ENCODE data around the gene TPRG1L.

The TPRG1L gene

DNA sequence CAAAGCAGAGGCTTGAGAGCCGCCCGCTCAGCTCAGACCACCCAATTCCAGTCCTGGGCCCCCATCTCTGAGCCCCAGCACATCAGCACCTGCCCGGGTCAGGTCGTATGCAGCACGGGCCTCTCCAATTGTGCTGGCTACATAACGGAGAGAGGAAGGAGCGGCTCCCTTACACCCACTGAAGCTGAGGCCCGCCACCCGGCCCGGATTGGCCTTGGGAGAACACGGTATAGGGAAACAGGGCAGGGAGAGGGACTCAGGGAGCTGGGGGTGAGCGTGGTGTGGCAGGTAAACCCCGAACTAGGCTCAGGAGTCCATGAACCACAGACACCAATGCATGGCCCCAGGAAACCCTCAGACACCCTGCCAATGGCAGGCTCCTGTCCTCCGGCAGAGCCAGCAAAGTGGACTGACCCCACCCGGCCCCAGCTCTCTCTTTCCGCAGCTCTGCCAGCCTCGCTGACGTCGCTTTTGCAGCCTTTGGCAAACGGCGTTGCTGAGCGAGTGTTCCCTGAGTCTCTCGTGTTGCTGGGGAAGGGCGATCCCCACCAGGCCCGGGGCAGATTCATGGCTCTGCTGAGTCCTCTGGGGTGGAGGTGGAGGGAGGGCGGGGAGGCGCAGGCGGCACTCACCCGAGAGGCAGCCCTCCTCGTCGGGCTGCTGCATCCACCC, 30.0 kb upstream of the TPRG1L start:
- no peak for DNase-seq

DNA sequence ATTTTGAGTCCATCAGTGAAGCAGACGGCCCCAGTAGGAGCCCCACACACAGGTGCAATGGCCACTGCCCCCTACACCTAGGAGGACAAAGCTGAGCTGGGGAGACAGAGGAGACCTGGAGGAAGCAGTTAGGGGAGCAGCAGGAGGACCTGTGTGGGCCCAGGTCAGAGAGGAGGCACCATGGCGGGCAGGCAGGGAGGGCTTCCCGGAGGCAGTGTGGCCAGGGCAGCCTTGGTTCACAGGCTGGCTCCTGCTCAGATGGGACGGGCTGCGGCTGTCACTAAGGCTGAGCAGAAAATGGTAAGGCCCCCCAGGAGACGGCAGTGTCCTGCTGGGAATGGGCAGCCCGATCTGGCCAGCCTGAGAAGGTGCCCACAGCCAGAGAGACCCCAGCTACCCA, 28.9 kb upstream of the TPRG1L start:
- DNase-seq: no peak

DNA sequence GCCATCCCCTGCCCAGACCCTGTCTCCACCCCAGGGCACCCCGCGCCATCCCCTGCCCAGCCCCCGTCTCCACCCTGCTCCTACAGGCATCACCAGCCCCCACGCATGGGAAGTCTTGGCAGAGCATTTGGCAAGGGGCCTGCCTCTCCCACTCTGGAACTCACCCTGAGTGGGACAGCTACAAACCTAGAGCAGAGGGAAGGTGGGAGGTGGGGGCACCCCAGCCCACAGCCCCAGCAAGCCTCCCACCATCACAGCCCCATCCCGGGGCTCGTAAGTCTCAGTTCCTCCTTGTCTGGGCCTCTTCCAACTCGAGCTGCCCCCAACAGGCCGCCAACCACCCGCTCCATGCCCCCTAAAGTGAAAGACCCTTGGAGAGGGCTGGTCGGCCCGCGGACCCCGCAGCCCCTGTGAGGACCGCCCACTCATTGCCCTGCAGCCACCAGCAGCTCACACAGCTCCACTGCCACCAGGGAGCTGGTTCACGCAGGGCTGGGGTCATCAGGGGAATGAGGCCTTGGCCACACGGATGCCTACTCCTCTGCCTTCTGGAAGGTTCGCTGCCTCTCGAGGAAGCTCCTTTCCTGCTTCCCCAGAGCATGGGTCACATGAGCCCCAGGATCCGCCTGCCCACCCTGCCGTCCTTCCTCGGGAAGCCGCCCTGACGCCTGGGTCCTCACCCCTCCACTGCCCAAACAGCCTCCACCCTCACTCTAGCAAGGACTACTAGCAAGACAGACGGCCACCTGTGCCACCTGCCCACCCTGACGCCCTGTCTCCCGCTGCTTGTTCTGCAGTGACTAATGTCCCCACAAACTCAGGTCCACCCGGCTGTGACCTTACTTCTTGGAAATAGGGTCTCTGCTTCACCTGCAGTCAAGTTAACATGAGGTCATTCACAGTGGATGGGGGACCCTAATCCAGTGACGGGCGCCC, 27.9 kb upstream of the TPRG1L start:
- DNase-seq: no peak

DNA sequence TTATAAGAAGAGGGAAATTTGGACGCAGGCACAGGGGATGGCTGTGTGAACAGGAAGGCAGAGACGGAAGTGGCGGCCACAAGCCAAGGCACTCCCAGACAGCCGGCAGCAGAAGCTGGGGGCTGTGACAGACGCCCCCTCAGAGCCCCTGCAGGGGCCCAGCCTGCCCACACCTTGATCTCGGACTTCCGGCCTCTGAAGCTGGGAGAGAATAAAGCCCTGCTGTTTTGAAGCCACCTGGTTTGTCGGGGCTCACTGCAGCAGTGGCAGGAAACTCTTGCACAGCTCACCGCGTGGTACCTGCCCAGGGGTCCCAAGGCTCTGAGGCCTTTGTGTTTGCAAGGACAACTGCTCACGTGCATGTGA, 27.2 kb upstream of the TPRG1L start:
- peak in 1 of 4 experiments; percentile 21 for DNase-seq

DNA sequence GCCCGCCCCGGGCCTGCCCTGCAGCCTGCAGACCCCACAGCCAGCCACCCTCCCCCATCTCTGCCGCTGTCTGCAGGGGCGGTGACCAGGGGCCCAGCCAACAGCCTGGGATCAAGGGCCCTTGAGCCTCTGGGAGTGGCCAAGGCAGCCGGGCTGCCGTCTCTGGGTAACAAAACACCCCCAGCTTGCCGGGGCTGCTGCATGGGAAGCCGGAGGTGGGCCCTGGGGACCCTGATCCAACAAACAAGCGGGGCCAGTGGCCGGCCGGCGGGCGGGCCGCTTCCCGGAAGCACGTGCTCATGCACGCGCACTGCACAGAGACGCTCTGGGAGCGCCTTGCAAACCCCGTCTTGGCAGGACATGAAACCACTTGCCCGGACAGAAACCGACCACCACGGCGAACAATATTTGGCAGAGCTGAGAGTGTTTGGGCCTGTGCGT, 26.7 kb upstream of the TPRG1L start:
- no peak for DNase-seq

DNA sequence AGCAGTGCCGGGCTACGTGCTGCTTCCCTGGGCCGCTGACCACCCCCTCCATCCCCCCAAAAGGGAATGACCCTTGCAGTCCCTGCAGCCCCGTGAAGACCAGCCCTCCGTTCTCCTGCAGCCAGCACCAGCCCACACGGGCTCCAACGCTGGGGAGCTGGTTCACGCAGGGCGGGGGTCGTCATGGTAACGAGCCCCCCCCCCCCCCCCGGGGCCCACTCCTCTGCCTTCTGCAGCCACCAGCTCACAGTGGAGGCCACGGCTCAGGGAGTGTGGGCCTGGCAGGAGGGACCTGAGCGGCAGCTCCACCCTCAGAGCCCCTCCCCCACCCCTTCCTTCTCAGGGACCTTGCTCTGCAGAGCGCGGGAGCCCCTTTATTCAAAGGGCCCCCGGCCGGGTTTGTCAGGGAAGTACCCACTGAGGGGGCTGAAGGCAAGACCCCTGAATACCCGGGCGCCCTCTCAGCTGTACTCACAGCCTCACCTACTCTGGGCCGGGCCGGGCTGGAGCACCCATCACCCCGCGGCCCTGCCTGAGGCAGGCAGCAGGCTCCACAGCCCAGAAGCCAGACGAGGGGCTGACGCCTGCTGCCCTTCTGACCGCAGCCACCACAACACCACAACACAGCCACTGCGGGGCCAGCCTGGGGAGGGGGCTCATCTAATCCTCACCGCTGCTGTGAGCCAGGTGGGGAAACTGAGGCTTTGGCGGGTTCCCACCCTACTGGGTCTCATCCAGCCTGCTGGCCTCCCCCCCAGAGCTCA, 26.1 kb upstream of the TPRG1L start:
- no peak for DNase-seq

DNA sequence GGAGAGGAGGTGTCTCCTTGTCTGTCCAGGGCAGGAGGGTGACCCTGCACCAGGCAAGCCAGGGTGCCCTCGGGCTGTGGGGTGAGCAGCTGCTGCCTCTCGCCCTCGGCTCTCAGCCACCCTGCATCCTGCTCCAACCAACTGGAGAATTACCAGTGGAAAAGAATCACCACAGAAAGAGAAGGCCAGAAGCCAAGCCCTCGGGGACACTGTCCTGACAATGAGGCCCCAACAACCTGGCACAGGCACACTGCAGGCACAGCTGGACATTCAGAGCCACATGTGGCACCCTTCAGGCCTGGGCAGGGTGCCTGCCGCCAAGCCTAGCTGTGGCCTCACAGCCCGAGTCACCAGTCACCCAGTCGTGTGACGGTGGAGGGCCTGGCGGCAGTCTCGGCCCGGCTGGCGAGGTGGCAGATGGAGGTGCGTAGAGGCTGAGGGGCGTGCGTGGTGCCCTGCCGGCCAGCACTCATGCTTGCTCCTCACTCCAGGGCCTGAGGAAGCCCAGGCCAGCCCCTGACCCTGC, 25.5 kb upstream of the TPRG1L start:
- no peak for DNase-seq

DNA sequence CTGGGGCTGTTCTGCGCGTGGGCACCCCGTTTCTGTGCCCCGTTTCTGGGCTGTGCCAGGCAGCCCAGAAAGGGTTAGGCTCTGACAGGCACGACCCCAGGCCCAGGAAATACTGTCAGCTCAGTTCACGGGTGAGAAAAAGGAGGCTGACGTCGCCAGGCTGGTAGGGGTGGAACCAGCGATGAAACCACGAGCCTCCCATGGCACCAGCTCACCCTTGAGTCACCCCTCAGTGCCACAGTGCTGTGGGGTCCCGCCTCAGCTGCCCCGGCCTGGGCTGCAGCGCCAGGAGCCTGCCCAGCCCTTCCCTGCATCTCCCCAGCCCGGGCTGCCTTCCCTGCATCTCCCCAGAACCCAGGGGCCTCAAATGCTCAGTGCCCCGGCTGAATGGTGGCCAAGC, 25.0 kb upstream of the TPRG1L start:
- DNase-seq: no peak

DNA sequence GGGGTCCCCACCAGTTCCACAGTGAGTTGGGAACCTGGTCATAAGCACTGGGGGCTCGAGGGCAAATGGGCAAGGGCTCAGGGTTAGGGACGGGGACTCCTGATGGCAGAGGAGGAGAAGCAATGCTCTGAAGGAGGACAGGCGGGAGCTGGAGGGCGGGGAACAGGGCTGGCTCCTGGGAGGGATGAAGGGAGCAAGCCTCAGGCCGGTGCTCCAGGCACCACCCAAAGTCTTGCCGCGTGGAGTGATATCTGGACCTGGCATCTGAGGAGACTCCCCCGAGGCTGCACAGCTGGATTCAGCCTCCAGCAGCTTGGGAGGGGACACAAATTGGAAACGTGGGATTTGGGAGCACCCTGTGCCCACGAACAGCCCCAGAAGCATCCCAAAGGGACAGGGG, 24.5 kb upstream of the TPRG1L start:
- DNase-seq: no peak

DNA sequence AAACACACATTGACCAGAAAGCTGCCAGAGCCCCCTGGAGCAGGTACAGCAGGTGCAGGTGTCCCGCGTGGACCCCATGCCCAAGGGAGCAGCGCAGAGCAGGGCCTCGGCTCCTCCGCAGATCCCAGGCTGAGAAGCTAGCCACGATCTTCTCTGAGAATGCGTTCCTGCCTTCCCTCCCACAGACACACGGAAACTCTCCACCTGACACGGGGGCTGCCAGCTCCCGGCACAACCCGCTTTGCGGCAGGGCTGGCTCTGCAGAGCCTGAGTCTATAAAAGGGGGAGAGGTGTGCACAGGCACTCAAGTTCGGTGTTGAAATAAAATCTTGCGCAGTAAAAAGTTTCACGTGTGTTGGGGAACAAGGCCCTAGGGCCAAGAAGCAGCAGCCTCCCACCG, 23.1 kb upstream of the TPRG1L start:
- no peak for DNase-seq

DNA sequence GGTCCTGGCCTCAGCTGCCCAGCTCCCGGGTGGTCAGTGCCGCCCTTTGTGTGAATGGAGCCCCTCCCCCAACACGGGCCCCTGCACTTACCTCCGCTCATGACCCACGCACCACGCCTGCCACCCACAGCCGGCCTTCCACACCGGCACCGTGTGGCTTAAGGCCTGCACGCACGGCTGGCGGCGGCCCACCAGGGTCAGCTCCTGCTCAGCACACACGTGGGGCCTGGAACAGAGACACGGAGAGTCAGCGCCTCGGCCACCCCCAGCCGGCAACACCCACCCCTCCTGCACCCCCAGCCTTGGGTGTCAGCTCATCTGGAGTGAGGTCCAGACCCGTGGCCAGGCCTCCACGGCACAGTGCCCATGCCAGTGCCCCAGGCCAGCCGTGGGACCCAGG, 22.4 kb upstream of the TPRG1L start:
- no peak for DNase-seq

DNA sequence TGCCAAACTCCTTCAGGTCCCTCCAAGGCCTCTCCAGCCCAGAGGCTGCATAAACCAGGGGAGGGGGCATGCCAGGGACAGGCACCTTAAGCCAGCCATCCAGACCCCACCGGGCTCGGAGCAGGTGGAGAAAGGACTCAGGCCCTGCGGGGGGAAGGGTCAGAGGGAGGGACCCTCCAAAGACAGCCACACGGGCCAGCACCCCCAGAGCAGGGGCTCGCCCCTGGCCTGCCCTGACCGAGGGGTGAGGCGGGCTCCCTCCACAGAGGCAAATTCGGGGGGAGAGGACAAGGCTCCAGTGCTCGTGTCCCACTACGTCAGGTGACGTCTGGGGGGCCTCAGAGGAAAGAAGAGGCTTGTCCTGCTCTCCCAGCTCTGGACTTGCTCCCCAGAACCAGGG, 21.7 kb upstream of the TPRG1L start:
- no peak for DNase-seq

DNA sequence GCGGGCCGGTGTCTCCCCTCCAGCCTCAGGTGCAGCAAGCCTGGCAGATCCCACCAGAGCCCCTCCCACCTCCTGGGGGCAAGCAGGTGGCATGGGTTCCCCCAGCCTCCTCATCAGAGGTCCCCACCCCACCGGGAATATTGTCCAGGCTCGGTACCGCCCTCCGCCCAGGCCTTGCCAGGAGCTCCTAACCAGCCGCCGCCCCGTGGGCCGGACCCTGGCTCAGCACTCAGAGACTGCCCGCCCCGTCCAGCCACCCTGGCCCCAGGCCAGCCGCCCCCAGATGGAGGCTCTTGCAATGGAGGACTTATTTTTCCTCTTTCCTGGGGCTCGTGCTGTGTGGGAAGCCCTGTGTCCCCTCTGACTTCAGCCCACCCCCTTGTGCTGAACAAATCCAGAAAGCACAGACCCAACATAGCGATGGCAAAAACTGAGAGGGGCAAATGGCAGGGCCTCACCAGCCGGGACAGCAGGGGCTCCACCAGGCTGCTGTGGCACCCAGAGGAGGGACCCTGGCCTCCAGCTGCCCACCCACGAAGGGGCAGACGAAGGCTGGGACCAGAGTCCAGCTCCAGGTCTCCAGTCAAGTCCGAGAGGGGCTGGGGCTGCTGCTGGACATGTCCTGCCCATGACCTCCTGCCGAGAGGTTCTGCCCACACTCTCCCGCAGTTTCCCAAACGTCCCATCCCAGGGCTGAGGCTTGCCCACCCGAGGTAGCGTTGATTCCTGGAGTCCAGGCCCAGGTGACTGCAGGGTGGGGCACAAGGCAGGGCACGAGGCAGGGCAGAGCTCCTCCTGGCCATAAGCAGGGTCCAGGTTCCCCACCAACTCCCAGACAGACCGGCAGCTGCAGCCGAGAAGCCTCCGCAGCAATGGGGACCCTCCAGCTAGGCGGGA, 21.0 kb upstream of the TPRG1L start:
- DNase-seq: no peak

DNA sequence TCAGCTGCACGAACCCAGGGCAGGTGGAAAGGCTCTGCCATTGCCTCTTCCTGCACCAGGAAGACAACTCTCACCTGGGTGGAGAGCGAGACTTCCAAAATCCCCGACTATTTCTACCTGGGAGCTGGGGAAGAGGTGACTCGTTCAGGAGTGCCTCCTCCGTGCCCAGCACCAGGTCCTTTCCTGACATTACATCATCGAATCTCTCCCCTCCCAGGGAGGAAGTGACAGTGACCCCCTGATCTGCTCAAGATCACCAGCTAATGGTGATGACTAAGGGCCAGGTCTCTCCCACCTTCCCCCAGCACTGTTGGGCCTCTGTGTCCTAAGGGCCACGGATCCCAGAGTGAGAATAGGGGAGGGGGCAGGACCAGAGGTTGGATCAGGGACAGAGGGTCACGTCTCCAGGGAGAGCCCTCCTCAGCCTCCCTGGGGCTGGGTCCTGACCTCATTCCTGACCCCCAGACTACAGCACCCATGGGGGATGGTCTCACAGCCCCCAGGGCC, 20.3 kb upstream of the TPRG1L start:
- no peak for DNase-seq

DNA sequence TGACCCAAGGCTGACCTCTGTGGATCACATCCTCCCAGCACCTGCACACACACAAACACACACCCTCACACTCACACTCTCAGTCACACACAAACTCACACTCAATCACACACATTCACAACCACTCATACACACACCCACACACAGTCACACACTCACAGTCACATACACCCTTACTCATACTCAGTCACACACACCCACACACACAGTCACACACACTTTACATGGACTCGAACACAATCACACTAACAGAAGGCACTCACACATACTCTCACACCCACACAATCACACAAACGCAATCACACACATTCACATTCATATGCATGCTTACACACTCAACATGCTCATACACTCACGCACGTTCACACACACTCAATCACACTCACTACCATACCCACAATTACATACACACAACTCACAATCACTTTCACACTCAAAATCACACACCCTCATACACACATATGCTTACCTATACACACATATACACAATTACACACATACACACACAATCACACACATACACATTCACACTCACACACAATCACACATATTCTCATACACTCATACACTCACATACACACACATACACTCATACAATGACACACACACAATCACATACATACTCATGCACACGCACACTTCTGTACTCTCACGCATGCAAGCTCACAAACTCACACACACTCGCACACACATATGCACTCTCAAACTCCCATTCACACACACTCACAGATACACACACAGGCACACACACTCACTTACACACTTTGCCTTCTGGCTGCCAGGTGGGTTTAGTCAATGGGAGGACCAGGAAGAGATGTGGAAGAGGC, 19.6 kb upstream of the TPRG1L start:
- DNase-seq: no peak

DNA sequence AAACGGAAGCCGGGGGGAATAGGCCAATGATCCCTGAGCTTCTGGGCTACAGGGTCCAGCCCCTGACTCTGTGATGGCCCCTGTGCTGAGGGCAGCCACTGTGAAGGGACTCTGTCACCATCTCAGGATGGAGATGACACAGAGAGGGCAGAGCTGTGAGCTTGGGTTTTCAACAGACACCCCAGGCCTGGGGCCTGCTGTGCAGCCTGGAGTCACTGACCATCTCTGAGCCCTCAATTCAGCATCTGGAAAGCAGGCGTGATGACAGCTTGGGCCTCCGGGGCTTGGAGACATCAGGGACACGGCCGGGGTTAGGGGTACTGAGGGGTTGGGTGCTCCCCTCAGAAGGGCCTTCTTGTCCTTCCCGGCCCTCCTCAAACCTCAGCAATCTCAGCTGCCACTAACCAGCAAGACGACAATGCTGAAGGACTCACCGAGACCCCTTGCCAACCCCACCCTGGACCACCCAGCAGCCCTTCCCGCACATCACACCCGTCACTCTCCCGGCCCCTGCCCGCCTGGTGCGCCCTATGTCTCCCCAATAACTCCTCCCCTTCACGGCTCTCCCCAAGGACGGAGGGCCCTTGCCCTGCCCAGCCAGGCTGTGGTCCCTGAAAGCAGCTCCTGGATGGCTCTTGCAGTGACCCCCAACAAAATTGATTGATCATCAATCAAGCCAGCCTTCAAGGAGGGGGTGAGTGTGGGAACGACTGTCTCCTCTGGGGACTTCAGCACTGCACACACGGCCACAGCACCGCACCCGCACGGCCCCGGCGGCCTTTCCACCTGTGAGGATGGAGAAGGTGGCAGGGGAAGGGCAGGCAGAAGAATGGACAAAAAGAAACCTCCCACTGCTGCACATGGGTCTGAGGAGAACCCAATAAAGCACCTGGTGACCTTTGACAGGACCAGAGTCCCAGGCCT, 17.8 kb upstream of the TPRG1L start:
- DNase-seq: no peak

DNA sequence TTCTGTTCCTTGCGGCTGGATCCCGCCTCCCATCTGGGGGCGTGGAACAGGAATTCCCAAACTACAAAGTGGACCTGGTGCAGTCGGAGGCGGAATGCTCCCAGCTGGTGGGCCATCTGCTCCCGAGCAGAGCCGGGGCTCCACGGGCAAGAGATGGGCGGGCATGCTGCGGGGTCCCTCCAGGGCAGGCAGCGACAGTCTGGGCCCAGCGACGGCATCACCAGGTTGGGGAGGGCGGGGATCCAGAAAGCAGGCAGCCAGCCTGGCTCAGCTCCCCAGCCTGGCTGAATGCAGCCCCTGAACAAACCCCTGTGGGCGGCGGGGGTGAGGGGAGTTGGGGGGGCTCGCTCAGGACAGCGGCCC, 17.1 kb upstream of the TPRG1L start:
- no peak for DNase-seq

DNA sequence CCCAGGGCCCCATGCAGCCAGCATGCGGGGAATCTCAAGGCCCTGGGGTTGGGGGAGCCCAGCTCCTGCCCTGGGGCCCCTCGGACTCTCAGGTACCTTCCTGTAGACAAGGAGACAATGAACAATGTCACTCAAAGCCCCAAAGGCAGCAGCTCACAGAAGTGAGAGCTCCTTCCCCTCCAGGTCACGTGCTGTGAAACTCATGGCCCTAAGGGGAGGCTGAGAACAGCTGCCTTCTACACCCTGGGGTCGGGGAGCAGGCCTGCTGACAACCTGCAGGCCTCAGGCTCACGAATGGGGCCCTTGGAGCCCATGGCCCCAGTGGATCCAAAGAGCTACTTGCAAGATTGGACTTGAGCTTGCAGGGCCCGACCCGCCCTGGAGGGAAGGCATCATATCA, 16.7 kb upstream of the TPRG1L start:
- no peak for DNase-seq

DNA sequence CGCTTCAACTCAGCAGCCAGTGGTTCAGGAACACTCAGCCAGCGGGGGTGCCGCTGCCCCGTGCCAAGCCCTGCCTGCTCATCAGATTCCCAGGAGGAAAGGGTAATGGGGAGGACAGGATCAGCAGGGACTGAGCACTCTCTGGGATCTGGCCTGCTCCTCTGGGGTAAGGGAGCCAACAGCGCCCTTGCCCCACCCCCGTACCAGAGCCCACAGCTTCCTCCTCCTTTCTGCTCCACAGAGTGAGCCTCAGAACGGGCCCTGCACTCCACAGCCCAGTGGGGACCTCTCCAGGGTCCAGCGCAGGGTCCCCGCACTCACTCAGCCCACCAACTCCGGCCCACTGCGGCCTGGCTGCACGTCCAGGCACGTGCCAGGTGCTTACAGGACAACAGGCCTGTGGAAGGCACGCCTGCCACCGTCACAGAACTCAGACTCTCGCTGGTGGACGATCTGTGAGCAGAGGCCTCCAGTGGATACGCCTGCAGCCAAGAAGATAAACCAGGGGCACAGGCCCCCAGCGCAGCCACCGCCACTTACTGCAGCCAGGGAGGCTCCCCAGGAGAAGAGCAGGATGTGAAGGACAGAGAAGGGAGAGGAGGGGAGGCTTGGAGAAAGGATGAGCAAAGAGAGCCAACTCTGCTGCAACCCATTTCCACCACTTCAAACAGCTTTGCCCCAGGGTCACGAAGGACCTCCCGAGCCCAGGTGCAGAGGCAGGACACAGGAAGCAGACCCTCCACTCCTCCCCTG, 15.6 kb upstream of the TPRG1L start:
- no peak for DNase-seq

Data from activated naive CD4-positive, alpha-beta T cell (primary cell).